Ishikawa (cell line): ENCODE results near the gene ZBTB18.

Source experiments
- CREB1 ChIP-seq: IDR thresholded peaks from 2 replicates; pipeline ENCODE4 v1.6.1; 2012; ENCODE audit warnings: low read depth
- EGR1 ChIP-seq: IDR thresholded peaks from 2 replicates; pipeline ENCODE4 v1.6.1; 2012
- EP300 ChIP-seq: IDR thresholded peaks from 2 replicates; pipeline ENCODE4 v1.6.1; 2012; ENCODE audit warnings: borderline replicate concordance
- FOXM1 ChIP-seq: IDR thresholded peaks from 2 replicates; pipeline ENCODE4 v1.6.1; 2012; ENCODE audit warnings: low read depth, borderline replicate concordance
- RAD21 ChIP-seq: IDR thresholded peaks from 2 replicates; pipeline ENCODE4 v1.6.1; 2012; ENCODE audit warnings: low read depth
- TCF12 ChIP-seq: IDR thresholded peaks from 2 replicates; pipeline ENCODE4 v1.6.1; 2012; ENCODE audit warnings: low read depth
- TEAD4 ChIP-seq: IDR thresholded peaks from 2 replicates; pipeline ENCODE4 v1.6.1; 2012

DNA sequence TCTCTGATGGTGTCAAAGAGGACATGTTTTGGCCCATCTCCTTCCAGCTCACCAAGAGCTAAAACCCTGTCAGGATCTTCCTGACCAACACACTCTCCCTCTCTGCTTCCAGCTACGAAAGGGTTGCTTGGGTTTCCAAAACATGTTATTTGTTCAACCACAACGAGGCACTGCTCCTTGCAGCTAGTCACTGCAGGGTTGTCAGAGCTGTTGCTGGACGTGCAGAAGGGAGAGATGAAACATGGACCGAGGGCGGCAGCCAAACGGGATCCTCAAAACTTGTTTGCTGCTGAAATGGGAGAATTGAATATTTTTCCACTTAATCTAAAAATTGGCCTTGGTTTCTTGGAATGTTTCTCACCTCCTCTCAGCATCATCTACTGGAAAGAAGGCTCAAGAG, 12.4 kb downstream of the ZBTB18 start:
- TF ChIP-seq RAD21 (no peak), CREB1 (no peak), EP300 (no peak), EGR1 (no peak), TEAD4 (no peak), TCF12 (no peak), FOXM1 (no peak)
